COLO668 (cell line): ENCODE data around the gene TNPO3.
"Not testable (repeated sequence)": the region's sequence is repeated elsewhere in the genome, so short reads cannot be mapped to it uniquely, and the experiment has no call there.

Experiments
- DNase-seq: peaks from one replicate; lab custom pipeline; 2025; ENCODE audit not compliant: unreplicated experiment; lab: John Stamatoyannopoulos, UW

The TNPO3 gene

DNA sequence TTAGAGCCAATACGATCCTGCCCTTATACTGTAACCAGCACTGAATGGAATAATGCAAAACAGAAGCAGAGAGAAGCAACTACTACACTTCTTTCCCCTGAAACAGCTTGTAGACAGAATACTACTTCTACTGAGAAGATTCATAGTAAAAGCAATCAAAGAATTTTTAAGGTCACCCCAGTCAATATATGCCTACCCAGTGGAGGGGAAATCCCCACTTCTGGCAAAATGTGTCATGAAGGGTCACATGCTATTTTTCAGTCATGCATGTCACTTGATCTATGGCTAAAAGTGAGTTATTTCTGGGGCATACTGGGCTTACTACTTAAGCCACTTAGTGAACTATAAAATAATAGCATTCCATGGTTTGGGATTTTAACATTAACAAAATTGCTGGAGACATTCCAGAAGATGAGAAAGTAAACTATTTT, 91.6 kb downstream of the TNPO3 start:
- DNase-seq = no peak

DNA sequence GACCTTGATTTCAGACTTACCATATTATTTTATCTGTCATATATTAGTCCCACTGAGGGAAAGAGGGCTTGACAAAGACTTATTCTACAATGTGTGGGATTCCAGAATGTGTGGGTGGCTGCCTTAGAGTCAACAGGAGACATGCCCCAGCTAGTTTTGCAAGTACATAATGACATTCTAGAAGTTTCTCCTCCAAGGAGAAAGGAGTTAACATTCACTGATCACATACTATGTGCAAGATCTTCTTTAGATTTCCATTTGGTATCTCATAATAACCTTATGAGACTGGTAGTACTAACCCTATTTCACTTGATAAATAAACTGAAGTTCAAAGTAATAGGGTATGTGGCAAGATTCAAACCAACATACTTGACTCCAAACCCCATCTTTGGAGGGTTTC, 92.0 kb downstream of the TNPO3 start:
- DNase-seq = no peak

DNA sequence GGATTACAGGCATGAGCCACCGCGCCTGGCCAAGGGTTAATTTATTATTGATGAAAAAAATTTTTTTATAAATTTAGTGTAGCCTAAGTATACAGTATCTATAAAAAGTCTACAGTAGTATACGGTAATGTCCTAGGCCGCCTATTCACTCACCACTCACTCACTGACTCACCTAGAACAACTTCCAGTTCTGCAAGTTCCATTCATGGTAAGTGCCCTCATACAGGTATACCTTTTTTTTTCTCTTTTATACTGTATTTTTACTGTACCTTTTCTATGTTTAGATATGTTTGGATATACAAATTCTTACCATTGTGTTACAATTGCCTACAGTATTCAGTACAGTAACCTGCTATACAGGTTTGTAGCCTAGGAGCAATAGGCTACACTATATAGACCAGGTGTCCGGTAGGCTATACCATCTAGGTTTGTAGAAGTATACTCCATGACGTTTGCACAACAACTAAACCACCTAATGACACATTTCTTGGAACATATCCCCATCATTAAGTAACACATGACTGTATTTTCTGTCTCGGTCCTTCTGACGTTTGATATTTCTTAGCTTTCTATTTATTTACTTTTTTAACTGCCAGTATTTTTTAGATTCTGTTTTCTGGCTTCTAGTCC, 93.8 kb downstream of the TNPO3 start:
- no peak for DNase-seq

DNA sequence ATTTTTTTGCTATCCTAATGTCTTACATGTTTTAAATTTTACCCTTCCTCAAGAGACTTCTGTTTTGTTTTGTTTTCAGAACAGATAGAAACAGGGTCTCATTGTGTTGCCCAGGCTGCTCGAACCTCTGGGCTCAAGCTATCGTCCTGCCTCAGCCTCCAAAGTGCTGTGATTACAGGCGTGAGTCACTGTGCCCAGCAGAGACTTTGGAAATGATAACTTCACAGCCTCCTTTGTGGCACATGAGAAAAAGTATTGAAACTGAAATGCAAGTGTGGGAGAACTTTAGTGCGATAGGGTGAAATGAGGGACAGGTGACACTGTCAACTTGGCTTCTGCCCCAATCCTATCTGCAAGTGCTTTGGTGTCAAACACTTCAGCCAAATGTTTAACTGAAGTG, 95.6 kb downstream of the TNPO3 start:
- DNase-seq = no peak

DNA sequence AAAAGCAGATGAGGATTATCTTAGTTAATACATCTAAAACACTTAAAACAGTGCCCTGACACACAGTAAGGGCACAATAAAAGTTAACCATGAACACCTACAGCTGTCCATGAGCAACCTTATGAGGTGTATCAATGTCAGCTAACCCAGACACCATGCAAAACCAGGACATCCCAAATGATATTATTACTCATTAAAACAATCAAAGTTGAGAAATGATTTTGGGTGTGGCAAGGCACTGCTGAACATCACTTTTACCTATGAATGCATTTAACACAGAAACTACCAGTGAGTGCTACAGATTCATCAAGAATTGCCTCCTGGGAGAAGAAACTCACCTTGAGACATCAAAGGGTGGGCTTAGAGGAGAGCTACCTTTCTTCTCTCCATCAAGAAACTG, 98.9 kb downstream of the TNPO3 start:
- DNase-seq = no peak

DNA sequence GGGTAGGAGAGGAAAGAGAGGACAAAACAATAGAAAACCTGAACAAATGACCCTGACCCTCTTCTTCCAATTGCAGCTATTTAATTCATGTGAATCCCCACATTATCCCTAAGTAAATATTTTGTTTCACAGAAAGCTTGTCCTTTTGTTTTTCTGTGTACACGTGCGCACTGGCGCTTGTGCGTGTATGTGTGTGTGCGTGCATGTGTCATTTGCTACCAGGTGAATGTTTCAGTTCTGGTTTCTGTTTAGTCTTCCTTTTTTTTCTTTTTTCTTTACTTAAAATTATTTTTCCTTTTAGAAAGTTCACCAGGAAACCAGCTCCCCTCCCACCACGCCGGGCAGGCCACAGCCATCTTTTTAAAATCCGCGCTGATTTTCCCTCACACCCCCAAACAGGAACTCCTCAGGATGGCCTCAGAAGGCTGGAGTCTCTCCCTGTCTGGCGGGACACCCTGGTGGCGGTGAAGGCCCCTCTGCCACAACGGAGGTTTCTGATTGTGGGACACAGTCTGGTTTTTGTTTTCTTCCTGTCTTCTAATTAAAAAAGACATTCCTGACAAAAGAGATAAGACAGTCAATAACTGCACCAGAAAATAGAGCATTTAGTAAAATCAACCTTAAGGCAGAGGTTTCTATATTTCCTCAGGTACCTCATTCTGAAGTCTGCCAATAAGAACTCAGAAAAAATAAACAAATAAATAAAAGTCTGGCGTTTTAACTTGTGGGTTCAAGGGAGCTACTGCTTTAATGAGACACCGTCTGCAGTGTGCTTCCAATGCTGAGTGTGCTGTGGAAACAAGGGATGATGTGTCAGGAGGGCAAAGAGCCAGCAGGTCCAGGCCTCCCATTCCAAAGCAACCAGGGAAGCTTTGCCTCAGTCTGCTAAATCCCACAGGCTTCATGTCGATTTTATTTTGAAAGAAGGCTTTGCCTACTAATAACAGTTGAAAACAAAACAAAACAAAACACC, 99.8 kb downstream of the TNPO3 start:
- peak; percentile 40 for DNase-seq

DNA sequence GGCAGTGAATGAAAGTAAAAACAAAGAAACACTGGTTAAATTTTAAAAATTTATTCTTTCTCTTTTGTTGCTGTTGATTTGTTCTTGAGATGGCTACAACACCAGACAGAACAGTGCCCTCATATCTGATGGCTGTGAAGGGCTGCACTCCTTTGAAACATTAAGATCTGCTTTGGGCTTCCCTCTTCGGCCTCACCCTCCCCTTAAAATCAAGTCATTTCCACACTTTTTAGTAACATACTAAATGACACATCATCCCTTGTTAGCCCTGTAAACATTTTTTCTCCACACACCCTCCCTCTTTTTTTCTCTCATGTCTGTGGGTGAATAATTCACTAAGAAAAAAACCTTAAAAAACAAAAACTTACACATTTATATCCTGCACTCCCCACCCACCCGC, 100.8 kb downstream of the TNPO3 start:
- no peak for DNase-seq

DNA sequence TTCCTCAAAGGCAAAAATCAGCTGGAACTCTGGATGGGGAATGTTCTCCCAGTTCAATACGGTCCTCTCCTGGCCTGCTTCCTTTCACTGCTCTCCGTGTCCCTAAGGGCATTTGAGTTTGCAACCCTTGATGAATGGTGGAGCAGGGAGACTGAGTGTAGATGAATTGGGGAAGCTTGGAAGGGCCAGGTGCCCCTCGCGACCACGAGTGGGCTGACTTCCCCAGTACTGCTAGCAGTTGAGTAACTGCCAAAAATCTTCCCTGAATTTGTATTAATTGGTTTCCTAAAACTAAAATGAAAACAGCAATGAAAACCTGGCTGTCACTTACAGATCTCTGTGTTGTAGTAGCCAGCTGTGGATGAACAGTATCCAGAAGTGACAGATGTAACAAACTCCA, 103.6 kb downstream of the TNPO3 start:
- no peak for DNase-seq

DNA sequence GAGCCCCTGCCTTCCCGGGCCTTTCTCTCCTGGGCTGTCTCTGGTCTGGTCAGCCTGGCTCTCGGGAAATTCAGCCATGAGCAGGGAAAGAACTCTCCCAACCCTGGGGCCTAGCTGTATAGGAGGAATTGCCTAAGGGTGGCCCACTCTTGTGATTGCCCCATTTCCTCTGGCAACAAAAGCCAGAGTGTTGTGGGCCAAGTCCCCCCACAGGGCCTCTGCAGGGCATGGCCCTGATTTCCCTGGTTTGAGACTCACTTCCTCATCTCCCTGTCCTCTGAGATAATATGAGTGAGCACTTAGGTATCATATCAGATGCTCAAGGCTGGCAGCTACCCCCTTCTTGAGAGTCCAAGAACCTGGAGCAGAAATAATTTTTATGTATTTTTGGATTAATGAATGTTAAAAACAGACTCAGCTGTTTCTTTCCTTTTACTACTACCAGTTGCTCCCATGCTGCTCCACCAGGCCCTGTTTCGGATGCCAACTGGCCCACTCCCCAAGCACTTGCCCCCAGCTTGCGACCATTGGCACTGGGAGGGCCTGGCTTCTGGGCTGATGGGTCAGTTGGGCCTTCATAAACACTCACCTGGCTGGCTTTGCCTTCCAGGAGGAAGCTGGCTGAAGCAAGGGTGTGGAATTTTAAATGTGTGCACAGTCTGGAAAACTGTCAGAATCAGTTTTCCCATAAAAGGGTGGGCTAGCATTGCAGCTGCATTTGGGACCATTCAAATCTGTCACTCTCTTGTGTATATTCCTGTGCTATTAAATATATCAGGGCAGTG, 105.7 kb downstream of the TNPO3 start:
- no peak for DNase-seq

DNA sequence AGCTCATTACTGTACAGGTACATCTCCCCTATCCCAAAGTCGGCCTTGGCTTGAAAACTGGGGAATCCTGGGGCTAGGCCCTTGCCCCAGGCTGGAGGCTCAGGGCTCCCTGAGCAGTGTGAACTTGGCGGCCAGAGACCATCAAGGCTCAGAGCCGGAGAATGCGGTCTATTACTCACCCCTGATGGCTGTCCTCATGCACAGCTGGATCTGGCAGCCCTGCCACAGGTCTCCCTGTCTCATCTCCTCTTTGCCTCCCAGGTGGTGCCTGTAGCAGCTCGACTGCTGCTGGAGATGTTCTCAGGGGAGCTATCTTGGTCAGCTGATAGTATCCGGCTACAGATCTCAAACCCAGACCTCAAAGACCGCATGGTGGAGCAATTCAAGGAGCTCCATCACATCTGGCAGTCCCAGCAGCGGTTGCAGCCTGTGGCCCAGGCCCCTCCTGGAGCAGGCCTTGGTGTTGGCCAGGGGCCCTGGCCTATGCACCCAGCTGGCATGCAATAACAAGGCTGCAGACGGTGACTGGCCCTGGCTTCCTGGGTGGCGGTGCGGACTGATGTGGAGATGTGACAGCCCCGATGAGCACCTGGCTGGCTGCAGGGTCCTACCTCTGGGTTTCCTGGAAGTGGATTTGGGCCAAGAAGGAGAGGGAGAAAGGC, 106.5 kb downstream of the TNPO3 start:
- DNase-seq = no peak

DNA sequence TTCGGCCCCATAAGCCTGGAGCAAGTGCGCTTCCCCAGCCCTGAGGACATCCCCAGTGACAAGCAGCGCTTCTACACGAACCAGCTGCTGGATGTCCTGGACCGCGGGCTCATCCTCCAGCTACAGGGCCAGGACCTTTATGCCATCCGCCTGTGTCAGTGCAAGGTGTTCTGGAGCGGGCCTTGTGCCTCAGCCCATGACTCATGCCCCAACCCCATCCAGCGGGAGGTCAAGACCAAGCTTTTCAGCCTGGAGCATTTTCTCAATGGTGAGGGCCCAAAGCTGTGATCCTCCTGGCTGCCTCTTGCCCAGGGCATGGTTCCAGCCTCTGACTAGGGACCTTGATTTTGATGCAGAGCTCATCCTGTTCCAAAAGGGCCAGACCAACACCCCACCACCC, 107.1 kb downstream of the TNPO3 start:
- no peak for DNase-seq

DNA sequence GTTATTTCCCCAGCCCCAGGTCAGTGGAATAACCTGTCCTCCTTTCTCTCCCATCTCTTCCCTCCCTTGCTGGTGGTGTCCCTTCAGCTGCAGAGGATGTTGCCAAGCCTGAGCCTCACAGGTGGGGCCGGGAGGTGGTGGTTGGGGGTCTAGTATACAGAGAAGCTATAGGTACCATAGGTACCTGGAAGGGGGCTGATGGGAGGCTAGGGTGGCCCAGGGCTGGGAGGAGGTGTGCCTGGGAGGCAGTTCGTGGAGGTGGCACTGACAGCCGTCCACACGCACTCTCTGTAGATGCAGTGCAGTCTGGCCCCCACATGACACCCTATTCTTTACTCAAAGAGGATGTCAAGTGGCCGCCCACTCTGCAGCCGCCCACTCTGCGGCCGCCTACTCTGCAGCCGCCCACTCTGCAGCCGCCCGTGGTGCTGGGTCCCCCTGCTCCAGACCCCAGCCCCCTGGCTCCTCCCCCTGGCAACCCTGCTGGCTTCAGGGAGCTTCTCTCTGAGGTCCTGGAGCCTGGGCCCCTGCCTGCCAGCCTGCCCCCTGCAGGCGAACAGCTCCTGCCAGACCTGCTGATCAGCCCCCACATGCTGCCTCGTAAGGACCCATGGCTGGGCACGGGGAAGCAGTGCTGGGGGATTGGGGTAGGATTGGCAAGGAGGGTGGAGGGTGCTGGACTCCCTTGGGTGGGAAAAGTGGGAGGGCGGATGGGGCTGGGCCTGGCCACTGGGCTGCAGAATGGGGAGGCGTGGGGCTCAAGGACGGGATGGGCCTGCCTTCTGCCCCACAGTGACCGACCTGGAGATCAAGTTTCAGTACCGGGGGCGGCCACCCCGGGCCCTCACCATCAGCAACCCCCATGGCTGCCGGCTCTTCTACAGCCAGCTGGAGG, 107.7 kb downstream of the TNPO3 start:
- DNase-seq = no peak

DNA sequence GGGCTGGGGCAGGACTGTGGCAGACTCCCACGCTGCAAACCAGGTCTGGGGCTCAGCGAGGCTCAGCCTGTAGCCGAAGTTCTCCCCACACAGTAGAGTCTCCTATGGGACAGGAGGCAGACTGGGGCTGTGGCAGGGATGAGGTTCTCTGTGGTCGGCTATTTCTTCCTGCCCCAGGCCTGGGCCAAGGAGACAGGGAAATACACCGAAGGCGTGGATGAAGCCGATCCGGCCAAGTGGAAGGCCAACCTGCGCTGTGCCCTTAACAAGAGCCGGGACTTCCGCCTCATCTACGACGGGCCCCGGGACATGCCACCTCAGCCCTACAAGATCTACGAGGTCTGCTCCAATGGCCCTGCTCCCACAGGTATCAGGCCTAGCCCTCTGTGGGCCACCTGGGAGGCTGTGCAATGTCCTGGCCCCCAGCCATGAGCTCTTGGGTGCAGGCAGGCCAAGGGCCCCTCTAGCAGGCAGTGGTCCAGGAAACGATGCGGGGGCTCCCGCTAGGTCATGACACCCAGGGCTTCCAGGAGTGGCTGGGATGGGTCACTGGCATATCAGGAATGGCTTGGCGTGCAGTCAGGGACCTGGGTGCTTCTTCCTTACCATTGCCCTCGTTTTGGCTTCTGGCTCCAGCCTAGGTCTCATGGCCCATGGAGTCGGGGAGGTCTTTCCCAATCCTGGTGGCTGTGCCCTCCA, 109.1 kb downstream of the TNPO3 start:
- no peak for DNase-seq

DNA sequence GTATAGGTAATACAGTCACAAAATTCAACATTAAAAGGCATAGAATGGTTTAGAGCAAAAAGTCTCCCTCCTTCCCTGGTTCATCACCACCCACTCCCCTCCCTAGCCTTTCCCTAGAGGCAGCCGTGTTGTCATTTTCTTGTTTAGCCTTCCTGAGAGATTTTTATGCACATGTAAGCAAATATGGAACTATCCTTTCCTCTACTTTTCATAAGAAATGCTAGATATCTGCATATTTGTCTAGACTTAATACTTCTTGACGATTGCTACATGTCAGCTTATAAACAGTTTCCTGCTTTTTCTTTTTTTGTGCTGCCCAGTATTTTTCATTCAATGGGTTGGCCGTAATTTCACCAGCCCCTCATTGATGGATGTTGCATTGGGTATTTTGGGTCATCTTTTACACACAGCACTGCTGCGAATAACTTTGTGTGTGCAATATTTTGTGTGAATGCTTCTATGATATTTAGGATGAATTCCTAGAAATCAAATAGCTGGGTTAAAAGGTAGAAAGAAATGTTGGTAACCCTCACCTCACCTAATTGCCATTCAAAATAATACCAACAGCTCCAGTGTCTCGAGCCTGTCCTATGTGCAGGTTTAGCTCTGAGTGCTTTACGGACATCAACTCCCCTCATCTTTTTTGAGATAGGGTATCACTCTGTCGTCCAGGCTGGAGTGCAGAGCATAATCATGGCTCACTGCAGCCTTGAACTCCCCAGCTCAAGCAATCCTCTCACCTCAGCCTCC, 110.2 kb downstream of the TNPO3 start:
- DNase-seq = no peak

DNA sequence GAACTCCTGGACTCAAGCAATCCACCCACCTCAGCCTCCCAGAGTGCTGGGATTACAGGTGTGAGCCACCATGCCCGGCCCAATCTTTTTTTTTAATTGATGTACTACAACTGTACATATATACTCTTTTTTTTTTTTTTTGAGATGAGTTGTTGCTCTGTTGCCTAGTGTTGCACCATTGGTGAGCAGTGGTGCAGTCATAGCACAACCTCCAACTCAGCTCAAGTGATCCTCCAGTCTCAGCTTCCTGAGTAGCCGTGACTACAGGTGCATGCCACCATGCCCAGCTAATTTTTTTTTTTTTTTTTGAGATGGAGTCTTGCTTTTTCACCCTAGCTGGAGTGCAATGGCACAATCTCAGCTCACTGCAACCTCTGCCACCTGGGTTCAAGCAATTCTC, 111.7 kb downstream of the TNPO3 start:
- not testable (repeated sequence) for DNase-seq

DNA sequence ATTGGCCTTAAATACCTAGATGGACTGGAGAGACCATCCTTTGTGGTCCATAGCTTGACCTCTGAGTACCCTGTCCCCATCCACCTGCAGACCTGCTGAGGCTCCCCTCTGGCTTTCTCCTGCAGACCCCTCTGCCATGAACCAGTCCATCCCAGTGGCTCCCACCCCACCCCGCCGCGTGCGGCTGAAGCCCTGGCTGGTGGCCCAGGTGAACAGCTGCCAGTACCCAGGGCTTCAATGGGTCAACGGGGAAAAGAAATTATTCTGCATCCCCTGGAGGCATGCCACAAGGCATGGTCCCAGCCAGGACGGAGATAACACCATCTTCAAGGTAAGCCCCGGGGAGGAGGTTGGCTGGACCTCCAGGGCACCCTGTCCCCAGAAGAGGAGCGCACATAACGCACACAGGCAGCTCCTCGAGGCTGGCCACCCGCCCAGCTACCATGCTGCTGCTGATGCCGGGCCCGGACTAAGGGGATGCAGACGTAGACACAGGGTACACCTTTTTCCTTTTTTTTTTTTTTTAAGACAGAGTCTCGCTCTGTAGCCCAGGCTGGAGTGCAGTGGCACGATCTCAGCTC, 112.9 kb downstream of the TNPO3 start:
- DNase-seq = no peak

DNA sequence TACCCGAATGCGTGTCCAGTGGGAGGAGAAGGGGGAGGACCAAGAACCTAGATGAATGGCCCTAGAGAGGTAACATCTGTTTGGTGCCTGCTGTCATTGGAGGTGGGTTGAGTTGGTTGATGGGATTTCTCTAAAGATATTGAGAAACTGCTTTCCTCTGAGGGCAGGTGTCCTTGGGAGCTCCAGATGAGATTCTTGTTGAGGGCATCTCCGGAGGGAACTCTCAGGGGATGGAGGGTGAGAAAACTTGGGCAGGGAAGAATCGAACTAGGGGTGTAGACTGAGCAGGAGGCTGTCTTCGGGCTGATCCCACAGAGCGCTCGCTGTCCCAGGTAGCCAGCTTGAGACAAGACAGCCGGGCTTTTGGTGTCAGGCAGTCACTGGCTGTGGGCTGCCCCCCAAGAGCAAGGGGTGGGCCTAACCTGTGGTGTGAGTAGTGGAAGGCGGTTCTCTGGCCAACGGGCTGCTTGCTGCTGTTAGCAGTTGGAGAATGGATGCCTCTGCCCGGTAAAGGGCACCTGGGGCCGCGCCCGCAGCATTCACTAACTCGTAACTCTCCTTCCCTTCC, 113.5 kb downstream of the TNPO3 start:
- DNase-seq = no peak
